Mesothelial cell of epicardium (in vitro differentiated cells): Measurements from ENCODE around the gene GPR137. TPM values are rescaled to one million over a fixed set of nuclear protein-coding genes. Genes with fewer than 3 reads are reported as not detected.
A peak's percentile ranks its signal among the peaks of the same experiment; 100 is the strongest.

Experiments used
- DNase-seq, 2 experiments: peaks; one replicate each; pipeline ENCODE4 v3.0.0; 2021; ENCODE audit warnings: low spot score in 2 of 2; ENCODE audit not compliant: unreplicated experiment in 2 of 2
- H3K27ac Mint-ChIP-seq: 2 replicates; pipeline ENCODE4 v1.8.0; 2021; ENCODE audit warnings: mixed read lengths
- H3K27me3 Mint-ChIP-seq: 2 replicates; pipeline ENCODE4 v1.8.0; 2021; ENCODE audit warnings: low read depth, mixed read lengths
- H3K36me3 Mint-ChIP-seq: 2 replicates; pipeline ENCODE4 v1.8.0; 2021; ENCODE audit warnings: mixed read lengths
- H3K4me1 Mint-ChIP-seq: 2 replicates; pipeline ENCODE4 v1.8.0; 2021; ENCODE audit warnings: mixed read lengths
- H3K4me3 Mint-ChIP-seq: 2 replicates; pipeline ENCODE4 v1.8.0; 2021; ENCODE audit warnings: mild to moderate bottlenecking, moderate library complexity, mixed read lengths
- H3K9me3 Mint-ChIP-seq: 2 replicates; pipeline ENCODE4 v1.8.0; 2021; ENCODE audit warnings: mixed read lengths
- total RNA-seq: library from RNA; stranded (reverse); gene quantifications from 3 replicates; pipeline ENCODE4 v1.2.1, GENCODE V29; 2021
- TF ChIP-seq, protein P1 (sequence below): fragments of 200-600 bp; sonication (generic); IDR thresholded peaks from one replicate; pipeline ENCODE4 v1.5.0; 2021; ENCODE audit warnings: antibody characterized with exemption; ENCODE audit not compliant: unreplicated experiment

Gene GPR137
- total RNA-seq, 1 donor from 2014 or later = 43.8 TPM

DNA sequence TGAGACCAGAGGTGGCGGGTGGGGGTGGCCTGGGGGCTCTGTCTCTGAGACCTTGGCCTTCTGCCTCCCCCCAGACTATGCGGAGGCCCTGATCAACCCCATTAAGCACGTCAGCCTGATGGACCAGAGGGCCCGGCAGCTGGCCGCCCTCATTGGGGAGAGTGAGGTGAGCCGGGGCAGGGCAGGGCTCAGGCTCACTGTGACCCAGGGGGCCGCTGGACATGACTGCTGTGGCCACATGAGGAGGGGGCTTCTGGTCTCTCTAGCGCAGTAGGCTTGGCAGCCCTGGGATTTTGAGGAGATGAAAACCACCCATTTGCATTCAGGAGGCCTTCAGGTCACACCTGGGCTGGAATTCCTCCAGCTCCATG lies 21.7 kb upstream of the GPR137 start:
- peaks cover 26% of the 10 kb centered on the region for H3K36me3 Mint-ChIP-seq
- H3K27me3 Mint-ChIP-seq = no peaks in the 10 kb centered on the region
- no peak for DNase-seq
- H3K4me1 Mint-ChIP-seq = peaks cover 19% of the 10 kb centered on the region
- TF ChIP-seq, protein P1, sequence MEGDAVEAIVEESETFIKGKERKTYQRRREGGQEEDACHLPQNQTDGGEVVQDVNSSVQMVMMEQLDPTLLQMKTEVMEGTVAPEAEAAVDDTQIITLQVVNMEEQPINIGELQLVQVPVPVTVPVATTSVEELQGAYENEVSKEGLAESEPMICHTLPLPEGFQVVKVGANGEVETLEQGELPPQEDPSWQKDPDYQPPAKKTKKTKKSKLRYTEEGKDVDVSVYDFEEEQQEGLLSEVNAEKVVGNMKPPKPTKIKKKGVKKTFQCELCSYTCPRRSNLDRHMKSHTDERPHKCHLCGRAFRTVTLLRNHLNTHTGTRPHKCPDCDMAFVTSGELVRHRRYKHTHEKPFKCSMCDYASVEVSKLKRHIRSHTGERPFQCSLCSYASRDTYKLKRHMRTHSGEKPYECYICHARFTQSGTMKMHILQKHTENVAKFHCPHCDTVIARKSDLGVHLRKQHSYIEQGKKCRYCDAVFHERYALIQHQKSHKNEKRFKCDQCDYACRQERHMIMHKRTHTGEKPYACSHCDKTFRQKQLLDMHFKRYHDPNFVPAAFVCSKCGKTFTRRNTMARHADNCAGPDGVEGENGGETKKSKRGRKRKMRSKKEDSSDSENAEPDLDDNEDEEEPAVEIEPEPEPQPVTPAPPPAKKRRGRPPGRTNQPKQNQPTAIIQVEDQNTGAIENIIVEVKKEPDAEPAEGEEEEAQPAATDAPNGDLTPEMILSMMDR = no peak
- H3K27ac Mint-ChIP-seq = no peak overlapping the region
- H3K9me3 Mint-ChIP-seq = no peaks in the 10 kb centered on the region
- H3K4me3 Mint-ChIP-seq = no peak overlapping the region

DNA sequence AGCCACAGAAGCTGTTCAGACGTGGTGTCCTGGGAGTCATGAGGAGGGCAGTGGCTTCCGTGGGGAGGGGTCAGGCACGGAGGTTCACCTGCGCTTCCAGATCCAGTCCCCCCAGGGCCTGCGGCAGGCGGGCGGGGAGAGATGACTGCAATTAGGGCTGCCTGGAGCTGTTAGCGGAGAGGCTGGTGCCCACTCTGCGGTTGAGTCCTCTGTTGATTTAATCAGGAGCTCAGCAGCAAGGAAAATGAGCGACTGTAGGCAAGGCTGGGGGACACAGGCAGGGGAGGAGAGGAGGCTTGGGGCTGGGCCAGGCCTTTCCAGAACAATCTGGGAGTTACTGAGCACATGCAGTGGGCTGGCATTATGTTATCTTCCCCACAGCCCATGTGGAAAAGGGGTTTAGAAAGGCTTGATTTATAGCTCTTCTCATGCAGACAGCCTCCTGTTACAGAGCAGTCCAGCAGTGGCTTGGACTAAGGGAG lies 21.2 kb upstream of the GPR137 start:
- H3K9me3 Mint-ChIP-seq = no peaks in the 10 kb centered on the region
- no peaks in the 10 kb centered on the region for H3K27me3 Mint-ChIP-seq
- H3K4me3 Mint-ChIP-seq = no peak overlapping the region
- H3K4me1 Mint-ChIP-seq = peaks cover 21% of the 10 kb centered on the region
- H3K36me3 Mint-ChIP-seq = peaks cover 22% of the 10 kb centered on the region
- no peak overlapping the region for H3K27ac Mint-ChIP-seq
- DNase-seq = no peak
- TF ChIP-seq, protein P1 = no peak

DNA sequence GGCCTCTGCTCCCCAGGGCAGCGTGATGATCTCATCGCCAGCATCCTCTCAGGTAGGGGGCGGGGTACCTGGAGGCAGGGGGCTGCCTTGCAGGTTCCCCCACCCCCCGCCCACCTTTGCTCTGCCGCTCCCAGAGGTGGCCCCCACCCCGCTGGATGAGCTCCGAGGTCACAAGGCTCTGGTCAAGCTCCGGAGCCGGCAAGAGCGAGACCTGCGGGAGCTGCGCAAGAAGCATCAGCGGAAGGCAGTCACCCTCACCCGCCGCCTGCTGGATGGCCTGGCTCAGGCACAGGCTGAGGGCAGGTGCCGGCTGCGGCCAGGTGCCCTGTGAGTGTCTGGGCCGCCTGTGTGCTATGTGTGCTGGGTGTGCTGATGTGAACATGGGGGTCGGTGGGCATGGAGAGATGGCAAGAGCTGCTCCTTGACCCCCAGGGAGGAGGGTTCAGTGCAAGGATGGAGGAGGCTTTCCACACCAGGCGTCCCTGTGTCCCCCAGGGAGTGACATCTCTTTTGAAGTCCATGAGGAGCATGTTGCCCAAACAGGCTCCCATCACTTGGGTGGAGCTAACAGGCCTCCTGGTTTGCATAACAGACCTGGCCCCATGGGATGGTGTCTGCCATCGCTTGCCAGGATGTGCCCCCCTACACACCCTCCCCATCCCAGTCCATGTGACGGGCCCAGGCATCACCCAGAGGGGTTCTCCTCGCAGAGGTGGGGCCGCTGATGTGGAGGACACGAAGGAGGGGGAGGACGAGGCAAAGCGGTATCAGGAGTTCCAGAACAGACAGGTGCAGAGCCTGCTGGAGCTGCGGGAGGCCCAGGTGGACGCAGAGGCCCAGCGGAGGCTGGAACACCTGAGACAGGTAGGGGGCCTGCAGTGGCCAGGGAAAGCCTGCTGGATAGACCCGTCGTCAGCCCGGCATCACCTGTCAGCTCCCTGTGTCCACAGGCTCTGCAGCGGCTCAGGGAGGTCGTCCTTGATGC lies 20.2 kb upstream of the GPR137 start:
- Mint-ChIP-seq H3K4me3 (no peak overlapping the region), H3K4me1 (peaks cover 21% of the 10 kb centered on the region), H3K9me3 (no peaks in the 10 kb centered on the region), H3K27ac (no peak overlapping the region), H3K36me3 (peaks cover 12% of the 10 kb centered on the region), H3K27me3 (no peaks in the 10 kb centered on the region)
- TF ChIP-seq, protein P1 = no peak
- DNase-seq = no peak

DNA sequence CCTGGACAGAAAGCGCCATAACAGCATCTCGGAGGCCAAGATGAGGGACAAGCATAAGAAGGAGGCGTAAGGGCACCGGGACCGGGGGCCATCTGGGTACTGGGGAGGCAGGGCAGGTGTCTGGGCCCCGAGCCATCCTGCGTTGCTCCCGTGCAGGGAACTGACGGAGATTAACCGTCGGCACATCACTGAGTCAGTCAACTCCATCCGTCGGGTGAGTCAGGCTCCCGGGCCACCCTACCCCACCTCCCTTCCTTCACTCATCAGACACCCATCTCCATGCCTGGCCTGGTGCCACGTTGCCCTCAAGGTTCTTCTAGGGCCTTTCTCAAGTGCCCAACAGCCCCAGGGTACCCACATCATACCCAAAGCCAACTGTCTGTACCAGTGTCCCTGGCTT lies 19.3 kb upstream of the GPR137 start:
- H3K4me1 Mint-ChIP-seq = peaks cover 21% of the 10 kb centered on the region
- TF ChIP-seq, protein P1 = no peak

DNA sequence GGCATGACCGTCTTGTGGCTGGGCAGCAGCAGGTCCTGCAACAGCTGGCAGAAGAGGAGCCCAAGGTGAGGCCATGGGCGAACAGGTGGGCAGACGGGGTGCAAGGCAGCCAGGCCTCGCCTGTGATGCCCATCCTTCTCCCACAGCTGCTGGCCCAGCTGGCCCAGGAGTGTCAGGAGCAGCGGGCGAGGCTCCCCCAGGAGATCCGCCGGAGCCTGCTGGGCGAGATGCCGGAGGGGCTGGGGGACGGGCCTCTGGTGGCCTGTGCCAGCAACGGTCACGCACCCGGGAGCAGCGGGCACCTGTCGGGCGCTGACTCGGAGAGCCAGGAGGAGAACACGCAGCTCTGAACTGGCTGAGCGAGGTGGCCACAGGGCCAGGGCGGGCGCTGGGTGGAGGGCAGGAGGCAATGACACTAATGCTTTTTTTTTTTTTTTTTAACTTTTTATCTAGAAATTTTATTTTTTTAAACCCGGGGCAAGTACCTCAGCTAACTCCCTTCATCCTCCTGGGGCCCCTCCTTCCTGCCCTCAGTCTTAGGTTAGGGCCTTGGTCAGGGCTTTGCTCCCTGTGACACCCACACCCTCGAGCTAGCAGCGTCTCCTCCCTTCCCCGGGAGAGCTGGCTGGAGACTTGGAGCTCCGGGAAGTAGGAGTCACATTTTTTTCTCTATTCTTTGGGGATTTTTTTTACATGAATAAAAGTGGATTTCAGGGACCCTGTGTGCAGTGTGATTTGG lies 18.3 kb upstream of the GPR137 start:
- DNase-seq = no peak
- H3K4me1 Mint-ChIP-seq = peaks cover 25% of the 10 kb centered on the region
- H3K27ac Mint-ChIP-seq = no peak overlapping the region
- peaks cover 12% of the 10 kb centered on the region for H3K36me3 Mint-ChIP-seq
- H3K9me3 Mint-ChIP-seq = no peaks in the 10 kb centered on the region
- no peaks in the 10 kb centered on the region for H3K27me3 Mint-ChIP-seq
- TF ChIP-seq, protein P1 = no peak
- H3K4me3 Mint-ChIP-seq = peak overlapping the region; percentile 10

More for the DNA sequence above, 19.3 kb upstream of the GPR137 start:
- H3K36me3 Mint-ChIP-seq = peaks cover 12% of the 10 kb centered on the region
- DNase-seq = no peak
- no peaks in the 10 kb centered on the region for H3K27me3 Mint-ChIP-seq
- no peak overlapping the region for H3K27ac Mint-ChIP-seq
- H3K4me3 Mint-ChIP-seq = no peak overlapping the region
- no peaks in the 10 kb centered on the region for H3K9me3 Mint-ChIP-seq
